ENCODE measurements around the gene JPH3. TPM values are rescaled to one million over a fixed set of nuclear protein-coding genes. Genes with fewer than 3 reads are reported as not detected.

JPH3 gene
- total RNA-seq, 1 experiment from 2014 or later, result 32.7 TPM

- no peak overlapping the region for H2BK12ac ChIP-seq (ENCODE audit: insufficient read length, low read depth, low read length)
- no peaks in the 10 kb centered on the region for H3K27me3 ChIP-seq (ENCODE audit: insufficient read depth, low read length)
- no peak overlapping the region for H4K8ac ChIP-seq (replicated peaks; ENCODE audit: insufficient read length, low read depth, low read length)
- H3K79me1 ChIP-seq (ENCODE audit: insufficient read depth, low read depth, low read length, poor library complexity, severe bottlenecking), result no peaks in the 10 kb centered on the region
- H2BK20ac ChIP-seq (ENCODE audit: low read depth, low read length, poor library complexity, severe bottlenecking), result no peak overlapping the region
- no peak overlapping the region for H3T11ph ChIP-seq (ENCODE audit: low read length)
- H3K23me2 ChIP-seq (ENCODE audit: insufficient read length, low read depth, low read length, poor library complexity, severe bottlenecking), result no peaks in the 10 kb centered on the region
- no peaks in the 10 kb centered on the region for H3K4me1 ChIP-seq (ENCODE audit: insufficient read depth, low read length)
- no peak overlapping the region for H2AK5ac ChIP-seq (ENCODE audit: insufficient read length, low read length)
- H2AFZ ChIP-seq (ENCODE audit: low read length), result no peak overlapping the region
- H3K4ac ChIP-seq (ENCODE audit: low read depth, low read length), result no peak overlapping the region
- no peaks in the 10 kb centered on the region for H4K20me1 ChIP-seq (ENCODE audit: control insufficient read depth, insufficient read depth, insufficient read length)
- peaks cover 6 to 20% of the 10 kb centered on the region in 2 experiments for H3K4me1 Mint-ChIP-seq
- no peaks in the 10 kb centered on the region for H3K9me3 Mint-ChIP-seq
- H3K27ac ChIP-seq (ENCODE audit: insufficient read length, low read depth, low read length), result no peak overlapping the region
- H4K91ac ChIP-seq (ENCODE audit: insufficient read length, low read depth, low read length), result no peak overlapping the region
- no peaks in the 10 kb centered on the region for H3K79me2 ChIP-seq (ENCODE audit: insufficient read depth, low read length)
- no peak for DNase-seq
- H3K27me3 Mint-ChIP-seq (ENCODE audit: low read depth), result no peaks in the 10 kb centered on the region; the same call in none of the 2 replicates
- peak overlapping the region in 1 of 3 experiments; percentile 73; a peak in 2 of 7 replicates for H3K27ac Mint-ChIP-seq
- no CpG with 5 or more reads among the region's 28 CpGs for WGBS (ENCODE audit: extremely low coverage, insufficient read length, low lambda C conversion rate)
- no peak overlapping the region for H3K56ac ChIP-seq (ENCODE audit: insufficient read length, low read depth, low read length)
- no peak overlapping the region for H3K4me2 ChIP-seq (ENCODE audit: insufficient read depth, insufficient read length, low read length)
- H3K23ac ChIP-seq (ENCODE audit: insufficient read length, low read depth, low read length), result no peak overlapping the region
- H2BK15ac ChIP-seq (ENCODE audit: low read depth, low read length), result no peak overlapping the region
- TF ChIP-seq, protein P1, sequence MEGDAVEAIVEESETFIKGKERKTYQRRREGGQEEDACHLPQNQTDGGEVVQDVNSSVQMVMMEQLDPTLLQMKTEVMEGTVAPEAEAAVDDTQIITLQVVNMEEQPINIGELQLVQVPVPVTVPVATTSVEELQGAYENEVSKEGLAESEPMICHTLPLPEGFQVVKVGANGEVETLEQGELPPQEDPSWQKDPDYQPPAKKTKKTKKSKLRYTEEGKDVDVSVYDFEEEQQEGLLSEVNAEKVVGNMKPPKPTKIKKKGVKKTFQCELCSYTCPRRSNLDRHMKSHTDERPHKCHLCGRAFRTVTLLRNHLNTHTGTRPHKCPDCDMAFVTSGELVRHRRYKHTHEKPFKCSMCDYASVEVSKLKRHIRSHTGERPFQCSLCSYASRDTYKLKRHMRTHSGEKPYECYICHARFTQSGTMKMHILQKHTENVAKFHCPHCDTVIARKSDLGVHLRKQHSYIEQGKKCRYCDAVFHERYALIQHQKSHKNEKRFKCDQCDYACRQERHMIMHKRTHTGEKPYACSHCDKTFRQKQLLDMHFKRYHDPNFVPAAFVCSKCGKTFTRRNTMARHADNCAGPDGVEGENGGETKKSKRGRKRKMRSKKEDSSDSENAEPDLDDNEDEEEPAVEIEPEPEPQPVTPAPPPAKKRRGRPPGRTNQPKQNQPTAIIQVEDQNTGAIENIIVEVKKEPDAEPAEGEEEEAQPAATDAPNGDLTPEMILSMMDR (conservative IDR thresholded peaks at IDR 0.05), result no peak
- H4K5ac ChIP-seq (ENCODE audit: insufficient read length, low read depth, low read length), result no peak overlapping the region
- no peak overlapping the region for H3K18ac ChIP-seq (ENCODE audit: insufficient read length, low read depth, low read length)
- no peak overlapping the region for H3K9ac ChIP-seq (ENCODE audit: extremely low read depth, insufficient read length, low read length)
- peaks cover 13 to 65% (median 59%) of the 10 kb centered on the region in 3 experiments; a peak in 6 of 7 replicates for H3K36me3 Mint-ChIP-seq (ENCODE audit: insufficient read depth in 1 of 3, low read depth in 3 of 3)
- no peak overlapping the region for H3K4me3 Mint-ChIP-seq
- H3K9me3 ChIP-seq (ENCODE audit: control insufficient read depth, low read depth, low read length), result no peaks in the 10 kb centered on the region
- H2BK5ac ChIP-seq (ENCODE audit: insufficient read length, low read length), result no peak overlapping the region
- H3K14ac ChIP-seq (ENCODE audit: insufficient read depth, low read length), result no peak overlapping the region
- H2BK120ac ChIP-seq (ENCODE audit: low read depth, low read length, poor library complexity, severe bottlenecking), result no peak overlapping the region
Observed at GRCh38 chr16:87706278-87707000, 104.1 kb downstream of the JPH3 start.

Data from H9 (cell line).